ENCODE data around the gene NBAS.

The NBAS gene

DNA sequence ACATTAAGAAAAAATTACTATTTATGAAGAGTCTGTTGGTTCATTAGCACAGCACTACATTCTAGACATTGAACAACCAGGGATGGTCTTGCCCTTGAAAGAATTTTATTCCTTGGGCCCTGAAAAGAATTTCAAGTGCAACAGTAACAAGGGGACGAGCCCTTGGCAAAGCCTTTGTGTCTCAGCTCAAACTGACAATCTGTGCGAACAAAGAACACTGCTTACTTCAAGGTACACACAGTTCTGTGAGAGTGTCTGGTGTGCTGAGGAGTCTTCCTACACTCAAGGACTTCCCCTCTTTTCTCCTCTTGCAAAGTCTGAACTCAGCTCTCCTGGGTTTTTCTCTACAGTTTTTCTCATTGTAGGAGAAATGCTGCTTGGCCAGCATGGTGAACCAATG is 373.4 kb downstream of the NBAS start:
- no peak for DNase-seq

DNA sequence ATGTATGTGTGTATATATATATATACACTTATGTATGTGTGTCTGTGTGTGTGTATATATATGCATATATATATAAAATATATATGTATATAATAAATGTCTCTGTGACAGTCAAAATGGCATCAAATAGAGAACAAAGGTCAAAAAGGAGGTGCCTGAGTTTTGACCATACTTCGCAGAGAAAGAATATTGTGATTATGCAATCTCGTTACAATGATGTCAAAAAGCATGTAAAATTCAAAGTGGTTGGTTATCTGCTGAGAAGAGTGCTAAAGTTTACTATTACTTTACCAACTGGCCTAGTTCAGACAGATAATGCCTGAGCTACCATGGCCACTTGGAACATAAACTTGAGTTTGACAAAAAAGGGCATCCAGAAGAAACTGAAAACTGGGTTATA is 375.0 kb downstream of the NBAS start:
- DNase-seq = no peak

DNA sequence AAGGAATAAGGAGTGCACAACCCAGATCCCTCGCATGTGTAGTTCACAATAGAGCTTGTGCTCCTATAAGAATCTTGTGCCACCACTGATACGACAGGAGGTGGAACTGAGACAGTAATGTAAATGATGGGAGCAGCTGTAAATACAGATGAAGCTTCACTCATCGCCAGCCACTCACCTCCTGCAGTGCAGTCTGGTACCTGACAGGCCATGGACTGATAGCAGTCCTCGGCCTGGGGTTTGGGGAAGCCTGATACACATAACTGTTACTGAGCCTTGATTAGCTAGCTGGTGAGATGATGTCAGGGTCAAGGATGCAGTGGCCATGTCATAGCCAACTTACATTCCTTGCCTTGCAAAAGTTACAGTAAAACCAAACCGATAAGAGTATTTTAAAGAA is 376.6 kb downstream of the NBAS start:
- DNase-seq = no peak

DNA sequence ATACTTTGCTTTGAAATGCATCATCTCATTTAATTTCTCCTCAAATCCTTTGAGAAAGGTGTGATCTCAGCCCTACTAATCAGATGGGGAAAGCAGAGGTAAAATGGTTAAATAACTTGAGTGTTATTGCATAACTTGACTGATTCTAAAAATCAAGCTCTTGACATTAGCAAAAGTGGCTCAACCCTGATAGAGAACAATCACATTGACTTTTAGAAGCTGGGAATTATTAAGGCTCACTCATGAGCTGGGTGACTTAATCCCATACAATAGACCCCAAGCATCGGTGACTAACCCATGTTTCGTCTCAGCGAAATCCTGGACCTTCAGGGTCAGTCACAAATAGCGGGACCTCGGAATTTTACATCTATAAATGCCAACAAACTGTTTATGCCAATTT is 378.9 kb downstream of the NBAS start:
- no peak for DNase-seq

DNA sequence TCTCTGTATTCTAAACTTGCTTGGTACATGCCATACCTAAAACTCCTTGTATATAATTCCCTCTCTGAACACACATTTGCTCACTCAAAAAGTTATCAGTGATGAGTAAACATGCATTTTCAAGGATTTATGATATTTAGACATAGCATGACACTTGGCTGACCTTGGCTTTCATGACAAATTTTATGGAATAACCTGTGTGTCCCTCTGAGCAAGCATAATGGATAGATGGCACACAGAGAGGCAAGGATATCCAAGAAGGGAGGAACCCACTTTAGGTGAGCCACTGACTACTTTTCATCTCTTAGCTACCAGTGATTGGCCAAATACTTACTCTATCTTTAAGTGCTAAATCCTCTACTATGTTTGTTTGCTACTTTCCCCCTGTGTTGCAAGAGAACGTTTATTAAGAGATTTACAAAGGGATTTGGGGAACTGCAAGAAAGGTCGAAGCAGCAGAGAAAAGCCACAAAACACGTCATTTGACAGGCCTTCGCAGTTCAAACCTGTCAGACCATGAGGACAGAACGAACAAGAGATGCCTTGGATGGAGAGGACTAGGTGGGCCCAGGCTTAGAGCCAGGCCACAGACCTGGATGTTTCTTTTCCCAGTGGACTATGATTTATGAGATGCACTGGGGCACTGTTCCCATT is 379.9 kb downstream of the NBAS start:
- no peak for DNase-seq

DNA sequence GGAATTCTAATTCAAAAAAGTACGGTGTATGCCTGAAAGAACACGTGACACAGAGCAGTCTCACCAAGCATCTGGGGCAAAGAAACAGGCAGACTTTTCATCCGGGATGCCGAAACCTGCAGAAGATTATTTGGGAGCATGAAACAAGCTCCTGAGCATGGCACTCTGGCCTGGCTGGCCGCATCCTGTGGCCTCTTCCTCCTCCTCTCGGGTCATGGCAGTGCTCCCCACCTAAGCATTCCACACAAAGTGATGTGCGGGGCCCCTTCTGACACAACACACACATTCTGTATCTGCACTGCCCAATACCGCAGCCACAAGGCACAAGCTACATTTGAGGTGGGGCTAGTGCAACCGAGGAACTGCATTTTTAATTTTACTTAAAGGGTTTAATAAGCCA is 380.8 kb downstream of the NBAS start:
- DNase-seq = no peak

DNA sequence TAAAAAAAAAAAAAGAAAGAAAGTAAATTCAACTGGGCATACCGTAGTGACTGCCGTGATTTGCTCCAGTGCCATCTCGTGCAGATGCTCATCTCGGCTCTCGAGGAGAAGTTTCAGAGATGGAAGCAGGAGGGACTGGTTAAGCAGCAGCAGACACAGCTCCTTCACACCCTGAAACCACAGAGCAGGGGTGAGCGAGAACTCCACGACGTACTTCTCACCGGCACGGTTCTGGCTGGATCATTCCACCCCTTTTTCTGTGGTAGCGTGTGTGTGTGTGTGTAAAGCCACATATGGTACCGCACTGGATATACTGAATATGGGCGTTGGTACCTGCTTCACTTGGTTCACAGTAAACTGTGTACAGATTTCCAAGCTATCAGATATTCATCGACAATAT is 382.2 kb downstream of the NBAS start:
- no peak for DNase-seq

DNA sequence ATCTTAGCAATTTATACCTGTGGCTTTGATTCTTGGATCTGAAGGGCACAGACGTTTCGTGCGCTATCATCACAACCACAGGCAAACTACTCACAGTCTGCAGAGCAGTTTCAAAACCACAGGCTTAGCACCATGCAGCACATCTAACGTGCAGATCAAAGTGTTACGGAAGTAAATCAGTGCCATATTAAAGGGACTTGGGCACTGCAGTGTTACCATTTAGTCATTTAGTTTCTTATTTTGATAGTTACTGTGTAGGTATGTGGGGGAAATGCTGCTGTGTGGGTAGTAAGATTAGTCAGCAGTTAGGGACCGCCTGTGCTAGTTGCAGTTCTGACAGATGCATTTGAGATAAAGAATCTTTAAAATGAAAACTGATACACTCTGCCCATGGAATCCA is 384.0 kb downstream of the NBAS start:
- DNase-seq = no peak

DNA sequence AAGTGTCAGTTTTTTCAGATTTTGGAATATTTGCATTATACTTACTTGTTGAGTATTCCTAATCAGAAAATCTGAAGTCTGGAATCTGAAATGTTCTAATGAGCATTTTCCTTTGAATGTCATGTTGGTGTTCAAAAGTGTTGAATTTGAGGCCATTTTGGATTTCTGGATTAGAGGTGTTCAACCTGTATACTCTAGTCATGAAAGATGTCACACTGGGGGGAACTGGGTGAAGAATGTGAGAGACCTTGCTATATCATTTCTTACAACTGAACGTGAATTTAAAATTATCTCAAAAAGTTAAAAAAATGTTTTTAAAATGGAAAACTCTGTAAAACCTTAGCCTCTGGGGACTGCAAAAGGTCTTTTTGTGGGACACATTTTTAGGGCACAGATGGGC is 384.5 kb downstream of the NBAS start:
- no peak for DNase-seq

DNA sequence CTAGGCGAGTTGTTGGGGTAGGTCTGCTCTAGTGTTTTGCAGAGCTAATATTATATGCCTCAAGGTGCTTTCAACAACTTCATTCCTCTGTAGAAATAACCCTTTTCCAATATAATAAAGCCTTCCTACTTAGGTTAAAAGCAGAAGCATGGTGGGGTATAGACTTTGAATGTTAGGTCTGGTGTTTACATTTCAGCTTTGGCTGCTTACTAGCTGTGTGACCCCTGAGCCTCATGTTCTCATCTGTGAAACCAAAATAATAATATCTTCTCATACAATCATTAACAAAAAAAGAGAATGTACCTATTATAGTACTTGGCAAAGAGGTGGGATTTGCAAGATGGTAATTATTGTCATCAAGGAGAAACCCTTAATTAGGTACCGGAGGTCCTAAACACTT is 386.6 kb downstream of the NBAS start:
- DNase-seq = no peak

DNA sequence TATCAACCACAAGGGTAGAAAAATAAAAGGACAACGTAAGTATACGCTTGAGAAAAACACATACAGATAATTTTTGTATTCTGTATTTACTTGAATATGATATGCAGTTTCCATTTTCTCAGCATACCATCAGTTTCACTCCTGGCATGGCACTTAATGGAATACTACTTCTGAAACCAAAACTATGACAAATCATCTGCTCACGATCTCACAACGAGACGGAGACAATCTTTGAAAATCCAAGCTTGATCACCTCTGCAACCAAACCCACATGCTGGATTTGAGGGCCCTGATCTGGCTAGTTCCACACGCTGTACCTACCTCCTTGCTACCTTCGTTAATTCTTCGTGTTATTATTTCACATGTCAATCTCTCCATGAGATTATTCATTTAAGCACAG is 387.6 kb downstream of the NBAS start:
- no peak for DNase-seq

DNA sequence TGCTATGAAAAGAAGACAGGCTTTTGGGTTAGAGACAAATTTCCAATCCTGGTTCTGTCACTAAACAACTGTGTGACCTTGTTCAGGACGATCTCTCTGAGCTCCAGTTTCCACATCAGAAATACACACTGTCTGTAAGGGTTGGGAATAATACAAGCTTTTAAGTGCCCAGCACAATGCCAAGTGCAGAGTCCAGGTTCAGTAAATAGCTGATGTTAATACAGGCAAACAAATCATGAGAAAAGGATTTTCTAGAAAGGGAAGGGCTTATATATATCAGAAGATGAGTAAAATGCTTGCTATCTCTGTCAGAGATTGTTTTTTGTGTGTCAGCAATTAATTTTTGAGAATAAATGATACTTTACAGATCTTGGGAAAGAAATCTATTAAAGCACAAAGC is 388.3 kb downstream of the NBAS start:
- DNase-seq = no peak

DNA sequence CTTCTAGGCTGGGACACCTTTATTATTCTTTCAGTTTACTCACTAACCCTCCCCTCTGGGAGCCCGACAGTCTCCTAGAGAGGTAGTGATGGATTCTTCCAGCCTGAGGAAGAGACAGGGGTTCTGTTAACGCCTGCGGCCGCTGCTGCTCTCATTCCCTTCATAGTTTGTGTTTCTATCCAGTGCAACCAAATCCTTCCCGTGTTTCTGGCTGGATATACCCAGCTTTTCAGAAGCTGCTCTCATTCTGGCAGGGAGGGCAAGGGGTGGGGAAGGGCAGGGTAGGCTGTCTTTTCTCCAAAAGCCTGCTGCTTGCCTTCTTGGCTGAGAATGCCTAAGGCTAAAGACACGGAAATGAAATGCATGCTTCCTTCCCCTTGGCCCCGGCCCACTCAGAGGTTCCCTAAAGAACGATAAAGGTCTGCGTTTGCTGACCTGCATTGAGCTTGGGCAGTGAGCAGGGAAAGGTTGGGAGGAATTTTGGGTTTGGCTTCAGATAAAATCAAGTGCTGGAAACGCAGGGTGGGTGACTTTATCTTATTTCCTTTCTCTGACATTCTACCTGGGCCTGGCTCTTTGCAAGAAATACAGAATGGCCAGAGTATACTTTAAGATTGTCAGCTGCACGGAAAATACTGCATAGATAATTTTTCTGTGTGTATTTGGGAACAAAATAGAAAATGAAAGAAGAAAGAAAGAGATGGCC is 390.9 kb downstream of the NBAS start:
- no peak for DNase-seq

DNA sequence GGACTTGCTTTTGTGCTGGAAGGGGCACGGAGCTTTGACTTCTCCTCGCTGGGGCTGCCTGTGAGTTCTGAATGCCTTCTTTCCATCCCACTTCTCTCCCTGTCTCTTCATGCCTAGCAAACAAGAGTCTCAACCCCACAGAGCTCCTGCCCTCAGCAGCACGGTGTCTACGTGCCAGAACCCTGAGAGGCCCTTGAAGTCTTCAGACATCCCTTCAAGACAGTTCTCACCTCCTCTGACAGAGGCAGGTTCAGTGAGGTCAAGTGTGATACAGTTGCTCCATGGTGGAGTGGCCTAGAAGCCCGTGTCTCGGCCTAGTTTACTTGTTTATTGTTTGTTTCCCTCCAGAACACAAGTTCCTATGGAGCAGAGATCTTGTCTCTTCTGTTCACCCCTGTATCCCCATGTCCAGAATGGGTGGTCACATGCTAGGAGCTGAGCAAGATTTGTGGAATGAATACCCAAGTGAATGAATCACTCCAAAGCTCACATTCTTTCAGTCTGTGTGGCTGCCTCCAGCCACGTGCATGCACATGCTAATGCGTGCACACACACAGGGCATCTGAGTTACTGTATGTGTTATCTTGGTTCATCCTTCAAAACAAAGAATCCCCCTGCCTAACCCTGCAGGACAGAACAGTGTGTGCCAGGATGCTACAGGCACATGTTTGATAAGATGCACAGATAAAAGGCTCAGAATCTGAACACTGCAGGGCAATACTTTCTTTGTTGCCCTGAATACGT is 391.6 kb downstream of the NBAS start:
- no peak for DNase-seq

DNA sequence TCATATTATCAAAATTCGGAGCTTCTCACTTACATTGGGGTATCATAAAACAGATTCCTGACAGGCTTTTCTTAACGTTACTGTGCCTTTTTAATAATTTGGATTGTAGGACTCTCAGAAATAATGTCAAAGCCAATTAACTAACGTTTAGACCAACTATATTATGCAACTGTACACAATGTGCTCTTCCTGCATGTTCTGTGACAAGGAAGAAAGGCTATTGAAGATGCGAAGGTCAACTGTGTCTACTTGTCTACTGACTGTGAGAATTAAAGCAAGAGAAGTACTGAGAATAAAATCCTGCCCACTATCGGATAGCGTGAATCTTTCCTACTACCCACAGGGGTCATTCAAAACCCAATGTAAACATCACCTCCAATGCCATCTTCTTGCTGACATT is 393.0 kb downstream of the NBAS start:
- no peak for DNase-seq

DNA sequence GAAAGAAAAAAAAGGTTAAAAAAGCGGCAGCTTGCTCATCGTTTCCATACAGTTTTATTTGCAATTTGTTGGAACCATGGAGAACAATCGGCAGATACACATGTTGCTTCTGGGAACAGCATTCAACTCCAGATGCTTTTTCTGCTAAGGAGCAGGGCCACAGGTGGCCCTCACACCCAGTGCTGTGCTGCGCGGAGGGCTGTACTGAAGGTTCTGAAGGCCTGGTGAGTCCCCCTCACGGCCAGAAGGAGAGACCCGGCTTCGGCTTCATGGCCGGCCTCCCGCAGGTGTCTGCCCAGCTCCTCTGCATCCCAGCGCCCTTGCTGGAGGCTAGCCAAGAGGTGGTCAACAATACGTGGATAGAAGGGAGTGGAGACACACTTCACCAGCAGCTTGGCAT is 394.3 kb downstream of the NBAS start:
- no peak for DNase-seq

DNA sequence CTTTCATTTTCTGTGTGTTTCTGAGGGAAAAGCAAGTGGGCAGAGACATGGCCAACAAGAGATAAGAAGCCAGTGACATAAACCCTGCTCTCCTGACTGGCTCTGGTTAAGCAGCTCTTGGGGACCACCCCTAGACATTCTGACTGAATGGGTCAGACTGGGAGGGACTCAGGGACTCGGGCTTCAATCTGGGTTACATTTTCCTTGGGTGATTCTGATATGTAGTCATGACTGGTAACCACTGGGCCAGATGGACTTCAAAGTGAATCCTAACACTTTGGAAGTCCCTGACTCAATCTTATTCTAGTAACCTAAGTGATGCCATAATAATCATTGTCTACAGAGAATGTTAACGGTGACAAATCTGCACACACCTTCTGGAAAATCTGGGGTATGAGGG is 397.8 kb downstream of the NBAS start:
- DNase-seq = no peak

DNA sequence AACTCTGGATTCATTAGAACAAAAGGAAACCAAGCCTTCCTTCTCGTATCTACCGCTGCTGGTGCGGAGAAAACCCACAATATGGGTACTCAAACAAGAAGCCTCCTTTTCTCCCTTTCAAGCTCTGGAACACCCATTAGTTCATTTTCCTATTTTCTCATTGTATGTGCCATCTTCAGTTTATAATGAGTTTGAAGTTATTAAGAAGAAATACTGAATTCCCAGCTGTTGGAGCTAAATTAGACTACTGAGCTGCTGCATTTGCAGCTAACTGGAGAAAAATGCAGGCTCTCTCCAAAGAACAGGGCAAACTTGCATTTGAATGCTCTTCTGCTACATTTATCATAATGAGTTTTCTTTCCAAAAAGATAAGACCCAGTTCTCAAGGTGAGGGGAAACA is 398.5 kb downstream of the NBAS start:
- DNase-seq = no peak

DNA sequence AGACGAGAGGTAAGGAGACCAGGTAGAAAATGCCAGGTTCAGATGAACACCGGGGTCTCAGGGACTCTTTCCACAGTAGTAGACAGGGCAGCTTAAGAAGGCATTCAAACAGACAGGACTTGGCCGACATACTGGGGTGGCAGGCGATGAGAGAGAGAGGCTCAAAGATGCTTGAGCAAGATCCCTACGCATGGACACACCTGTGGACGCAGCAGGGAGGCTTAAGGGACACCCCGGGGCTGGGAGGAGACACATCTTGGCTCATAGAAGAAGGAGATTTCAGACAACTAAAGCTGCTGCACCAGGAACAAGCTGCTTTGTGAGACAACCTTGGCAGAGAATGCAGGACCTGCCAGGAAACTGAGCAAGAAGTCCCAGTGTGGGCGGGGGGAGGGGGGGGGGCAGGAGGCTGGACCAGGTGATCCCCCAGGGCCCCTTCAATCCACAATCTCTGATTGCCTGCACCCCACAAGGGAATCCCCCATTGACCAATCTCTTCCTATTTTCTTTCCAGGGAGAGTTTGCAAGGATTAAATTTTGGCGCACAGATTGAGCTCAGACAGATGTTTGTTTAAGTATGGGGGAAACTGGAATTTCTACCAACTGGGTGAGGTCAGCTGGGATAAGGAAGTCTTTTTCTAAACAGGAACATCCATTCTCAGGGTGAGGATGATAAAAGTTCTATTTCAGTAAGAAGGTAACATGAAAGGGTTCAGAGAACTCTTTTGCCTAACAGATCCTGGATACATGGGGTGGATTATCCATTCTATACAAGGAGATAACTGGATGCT is 400.7 kb downstream of the NBAS start:
- DNase-seq = no peak

DNA sequence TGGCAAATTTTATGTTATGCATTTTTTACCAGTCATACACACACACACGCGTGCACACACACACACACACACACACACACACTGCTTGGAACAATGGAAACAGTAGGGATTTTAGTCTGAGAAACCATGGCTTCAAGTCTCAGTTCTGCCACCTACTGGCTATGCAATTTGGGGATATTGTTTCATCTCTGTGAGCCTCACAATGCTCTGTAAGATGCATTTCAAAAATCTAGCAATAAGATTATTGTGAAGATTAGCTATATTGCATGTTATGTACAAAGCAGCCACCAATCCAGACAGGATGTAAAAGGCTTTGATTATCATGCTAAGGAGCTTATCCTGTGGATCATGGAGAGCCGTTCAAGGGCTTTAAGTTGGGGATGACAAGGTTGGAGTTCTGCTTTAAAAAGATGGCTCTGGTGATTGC is 401.4 kb downstream of the NBAS start:
- DNase-seq = peak; percentile 8 to 24

DNA sequence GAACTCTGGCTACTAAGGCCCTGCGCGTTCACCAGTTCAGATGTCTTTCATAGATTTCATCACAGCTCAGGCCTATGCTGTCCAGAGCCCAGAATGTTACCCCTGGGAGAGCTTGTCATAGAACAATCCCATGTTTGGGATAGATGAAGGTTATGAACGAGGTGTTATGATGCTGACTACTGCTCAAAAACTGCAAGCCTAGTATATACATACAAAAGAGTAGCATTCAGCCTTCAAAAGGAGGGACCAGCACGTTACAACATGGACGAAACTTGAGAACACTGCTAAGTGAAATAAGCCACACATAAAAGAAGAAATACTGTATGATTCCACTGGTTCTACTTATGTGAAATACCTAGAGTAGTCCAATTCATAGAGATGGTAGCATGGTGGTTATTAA is 401.9 kb downstream of the NBAS start:
- no peak for DNase-seq

DNA sequence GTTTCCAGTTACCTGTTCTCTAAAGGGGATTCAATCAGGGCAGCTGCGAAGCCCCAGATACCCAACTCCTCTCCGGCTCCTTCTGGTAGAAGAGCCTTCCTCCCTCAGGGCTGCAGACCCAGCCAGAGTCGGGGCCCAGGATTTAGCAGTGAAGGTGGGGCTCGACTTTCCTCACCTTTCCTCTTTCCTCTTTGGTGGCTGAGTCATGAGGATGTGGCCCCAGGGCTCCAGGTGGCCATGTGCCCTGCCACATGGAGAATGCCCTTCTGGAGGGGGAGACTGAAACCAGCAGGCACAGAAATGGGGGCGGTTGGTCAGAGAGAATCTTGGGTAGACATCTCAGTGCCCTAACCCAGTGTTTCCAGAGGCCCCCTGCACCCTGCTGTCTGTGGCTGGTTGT is 402.6 kb downstream of the NBAS start:
- DNase-seq = no peak

DNA sequence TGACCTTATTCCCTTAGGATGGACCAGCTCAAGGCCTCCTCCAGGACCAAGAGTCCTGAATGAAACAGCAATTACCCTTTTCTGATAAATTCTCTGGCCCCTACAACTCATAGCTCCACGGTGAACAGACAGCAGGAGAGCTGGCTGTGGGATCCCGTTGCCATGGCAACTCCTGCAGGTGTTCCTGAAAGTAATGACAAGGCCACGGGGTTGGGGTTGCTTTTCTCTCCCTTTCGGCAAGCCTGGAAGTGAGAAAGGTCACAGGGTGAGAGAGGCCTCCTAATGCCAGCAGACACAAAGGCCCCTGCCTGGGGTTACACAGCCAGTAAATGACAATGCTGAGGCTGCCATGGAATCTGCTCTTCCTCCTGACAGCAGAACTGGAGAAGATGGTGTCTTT is 403.0 kb downstream of the NBAS start:
- DNase-seq = no peak
